ENCODE results near the gene FAM168A. TPM values are rescaled to one million over a fixed set of nuclear protein-coding genes. Genes with fewer than 3 reads are reported as not detected.

The FAM168A gene
- total RNA-seq, 1 donor from 2014 or later = 21.2 TPM

DNA sequence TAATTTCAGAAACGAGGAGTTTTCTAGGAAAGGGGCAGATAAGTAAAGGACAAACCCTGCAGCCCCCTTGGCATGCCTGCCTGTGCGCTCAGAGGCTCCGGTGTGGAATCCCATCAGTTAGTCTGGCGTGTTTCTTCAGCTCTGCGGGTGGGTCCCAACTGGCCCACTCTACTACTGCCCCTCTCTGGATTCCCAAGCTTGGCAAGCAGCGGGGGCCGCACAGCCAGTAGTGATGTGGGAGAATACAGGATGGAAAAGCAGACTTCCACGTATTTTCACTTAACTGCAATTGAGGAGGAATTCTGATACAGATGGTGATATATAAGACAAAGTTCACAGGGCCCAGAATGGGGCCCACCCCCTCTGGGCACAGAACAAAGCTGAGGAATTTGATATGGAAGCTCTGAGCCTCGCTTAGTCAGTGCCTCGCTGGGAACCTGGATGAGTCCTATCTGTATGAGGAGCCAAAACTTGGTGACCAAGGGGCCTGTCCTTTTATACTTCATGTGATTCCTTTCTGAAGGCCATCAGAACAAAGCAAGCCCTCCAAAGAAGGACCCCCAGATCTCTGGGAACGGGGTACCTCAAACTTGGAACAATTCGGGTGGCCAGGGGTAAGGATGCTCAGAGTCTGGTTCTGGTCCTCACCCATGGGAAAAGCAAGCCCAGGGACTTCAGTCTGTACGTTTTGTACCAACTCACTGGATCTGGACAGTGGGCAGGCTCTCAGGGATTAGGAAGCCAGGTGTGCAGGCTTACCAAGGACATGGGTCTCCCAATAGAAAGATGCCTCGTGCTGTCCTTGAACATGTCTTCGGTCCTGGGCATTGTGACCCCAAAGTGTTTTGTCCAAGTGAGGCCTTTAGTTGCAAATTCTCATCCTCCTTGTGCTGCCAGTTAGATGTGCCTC lies 195.7 kb downstream of the FAM168A start:
- DNase-seq (ENCODE audit: low spot score) = no peak
- Mint-ChIP-seq H3K27ac (ENCODE audit: unreplicated experiment) (no peak overlapping the region), H3K4me3 (ENCODE audit: unreplicated experiment) (no peak overlapping the region), H3K27me3 (ENCODE audit: unreplicated experiment) (peaks cover 7% of the 10 kb centered on the region), H3K9me3 (ENCODE audit: unreplicated experiment) (no peaks in the 10 kb centered on the region), H3K36me3 (ENCODE audit: low read depth, unreplicated experiment) (peaks cover 6% of the 10 kb centered on the region), H3K4me1 (ENCODE audit: unreplicated experiment) (peaks cover 4% of the 10 kb centered on the region)
- TF ChIP-seq CTCF (IDR thresholded peaks at IDR 0.05; ENCODE audit: unreplicated experiment) = no peak

GRCh38 chr11:73401217-73401923 lies 196.5 kb downstream of the FAM168A start:
- Mint-ChIP-seq H3K36me3 (ENCODE audit: low read depth, unreplicated experiment) (peaks cover 10% of the 10 kb centered on the region), H3K27me3 (ENCODE audit: unreplicated experiment) (peaks cover 9% of the 10 kb centered on the region), H3K4me3 (ENCODE audit: unreplicated experiment) (no peak overlapping the region), H3K4me1 (ENCODE audit: unreplicated experiment) (peaks cover 4% of the 10 kb centered on the region), H3K27ac (ENCODE audit: unreplicated experiment) (no peak overlapping the region), H3K9me3 (ENCODE audit: unreplicated experiment) (no peaks in the 10 kb centered on the region)
- DNase-seq (ENCODE audit: low spot score) = no peak
- TF ChIP-seq CTCF (IDR thresholded peaks at IDR 0.05; ENCODE audit: unreplicated experiment) = no peak

- H3K9me3 Mint-ChIP-seq (ENCODE audit: unreplicated experiment) = no peaks in the 10 kb centered on the region
- H3K4me3 Mint-ChIP-seq (ENCODE audit: unreplicated experiment) = no peak overlapping the region
- H3K27me3 Mint-ChIP-seq (ENCODE audit: unreplicated experiment) = peaks cover 9% of the 10 kb centered on the region
- DNase-seq (ENCODE audit: low spot score) = no peak
- peaks cover 10% of the 10 kb centered on the region for H3K36me3 Mint-ChIP-seq (ENCODE audit: low read depth, unreplicated experiment)
- TF ChIP-seq CTCF (IDR thresholded peaks at IDR 0.05; ENCODE audit: unreplicated experiment) = no peak
- peaks cover 4% of the 10 kb centered on the region for H3K4me1 Mint-ChIP-seq (ENCODE audit: unreplicated experiment)
- H3K27ac Mint-ChIP-seq (ENCODE audit: unreplicated experiment) = no peak overlapping the region
These were observed 197.6 kb downstream of the FAM168A start for GRCh38 chr11:73400293-73400692.

GRCh38 chr11:73399636-73400035 lies 198.3 kb downstream of the FAM168A start:
- Mint-ChIP-seq H3K27me3 (ENCODE audit: unreplicated experiment) (peaks cover 11% of the 10 kb centered on the region), H3K9me3 (ENCODE audit: unreplicated experiment) (no peaks in the 10 kb centered on the region), H3K36me3 (ENCODE audit: low read depth, unreplicated experiment) (peaks cover 7% of the 10 kb centered on the region), H3K4me3 (ENCODE audit: unreplicated experiment) (no peak overlapping the region), H3K27ac (ENCODE audit: unreplicated experiment) (no peak overlapping the region), H3K4me1 (ENCODE audit: unreplicated experiment) (peaks cover 4% of the 10 kb centered on the region)
- DNase-seq (ENCODE audit: low spot score) = no peak
- no peak for TF ChIP-seq CTCF (IDR thresholded peaks at IDR 0.05; ENCODE audit: unreplicated experiment)

Data from endothelial cell (in vitro differentiated cells).